Panc1 (cell line): Measurements from ENCODE around the gene ALDH9A1.

Source experiments
- CTCF ChIP-seq: fragments of 450-650 bp; IDR thresholded peaks from 2 replicates; pipeline ENCODE4 v1.5.1; 2017; ENCODE audit warnings: mild to moderate bottlenecking
- POLR2AphosphoS5 ChIP-seq: IDR thresholded peaks from 2 replicates; pipeline ENCODE4 v1.6.1; 2012; ENCODE audit warnings: mild to moderate bottlenecking, low read depth, low read length, moderate library complexity
- REST ChIP-seq, 2 experiments: IDR thresholded peaks; 2 replicates each; pipeline ENCODE4 v1.6.1; 2011 to 2012; ENCODE audit warnings: low read depth in 2 of 2, control low read depth in 1 of 2, low read length in 1 of 2, mild to moderate bottlenecking in 1 of 2, moderate library complexity in 1 of 2; ENCODE audit not compliant: insufficient read depth in 1 of 2

- TF ChIP-seq REST (IDR thresholded peaks at IDR 0.05; ENCODE audit: insufficient read depth in 1 of 2, low read depth in 2 of 2, low read length in 1 of 2) (no peak), CTCF (no peak), POLR2AphosphoS5 (no peak)
Measured at GRCh38 chr1:165619647-165620151, 78.7 kb downstream of the ALDH9A1 start.
